Right forelimb (tissue), 1 donor: ENCODE data around the gene LURAP1L.

Experiments used
- DNase-seq: peaks from one replicate; pipeline ENCODE4 v3.0.0-alpha.2; 2018

Gene LURAP1L

GRCh38 chr9:12813960-12814876, 39.4 kb downstream of the LURAP1L start:
- DNase-seq, result no peak

- no peak for DNase-seq
These were observed 40.0 kb downstream of the LURAP1L start for GRCh38 chr9:12814877-12815237.

- no peak for DNase-seq
These were observed 41.1 kb downstream of the LURAP1L start for GRCh38 chr9:12815888-12816287.

- no peak for DNase-seq
These were observed 41.9 kb downstream of the LURAP1L start for GRCh38 chr9:12816656-12817101.

GRCh38 chr9:12817702-12818101, 42.9 kb downstream of the LURAP1L start:
- DNase-seq, result no peak

- DNase-seq, result no peak
These were observed 43.7 kb downstream of the LURAP1L start for GRCh38 chr9:12818431-12819000.

- DNase-seq, result no peak
These were observed 44.8 kb downstream of the LURAP1L start for GRCh38 chr9:12819436-12820185.

- no peak for DNase-seq
These were observed 47.3 kb downstream of the LURAP1L start for GRCh38 chr9:12822111-12822510.

- DNase-seq, result no peak
These were observed 52.2 kb downstream of the LURAP1L start for GRCh38 chr9:12826924-12827565.

- DNase-seq, result no peak
These were observed 58.9 kb downstream of the LURAP1L start for GRCh38 chr9:12833701-12834100.

- no peak for DNase-seq
These were observed 63.7 kb downstream of the LURAP1L start for GRCh38 chr9:12838546-12838945.

GRCh38 chr9:12843735-12844134, 68.9 kb downstream of the LURAP1L start:
- no peak for DNase-seq

- no peak for DNase-seq
These were observed 71.2 kb downstream of the LURAP1L start for GRCh38 chr9:12846035-12846434.

- DNase-seq, result no peak
These were observed 72.7 kb downstream of the LURAP1L start for GRCh38 chr9:12847561-12847960.

GRCh38 chr9:12849486-12850003, 74.7 kb downstream of the LURAP1L start:
- no peak for DNase-seq

GRCh38 chr9:12851341-12852090, 76.7 kb downstream of the LURAP1L start:
- DNase-seq, result no peak

GRCh38 chr9:12853051-12853450, 78.2 kb downstream of the LURAP1L start:
- DNase-seq, result no peak

- no peak for DNase-seq
These were observed 79.4 kb downstream of the LURAP1L start for GRCh38 chr9:12854221-12854620.

- DNase-seq, result no peak
These were observed 80.2 kb downstream of the LURAP1L start for GRCh38 chr9:12855066-12855465.

- no peak for DNase-seq
These were observed 81.8 kb downstream of the LURAP1L start for GRCh38 chr9:12856603-12857002.

- DNase-seq, result no peak
These were observed 85.0 kb downstream of the LURAP1L start for GRCh38 chr9:12859704-12860251.

GRCh38 chr9:12860998-12861397, 86.2 kb downstream of the LURAP1L start:
- DNase-seq, result no peak
